Measurements from ENCODE around the gene MCRS1. TPM values are rescaled to one million over a fixed set of nuclear protein-coding genes. Genes with fewer than 3 reads are reported as not detected.

MCRS1 gene
- polyA plus RNA-seq, 1 experiment: 47.0 TPM

DNA sequence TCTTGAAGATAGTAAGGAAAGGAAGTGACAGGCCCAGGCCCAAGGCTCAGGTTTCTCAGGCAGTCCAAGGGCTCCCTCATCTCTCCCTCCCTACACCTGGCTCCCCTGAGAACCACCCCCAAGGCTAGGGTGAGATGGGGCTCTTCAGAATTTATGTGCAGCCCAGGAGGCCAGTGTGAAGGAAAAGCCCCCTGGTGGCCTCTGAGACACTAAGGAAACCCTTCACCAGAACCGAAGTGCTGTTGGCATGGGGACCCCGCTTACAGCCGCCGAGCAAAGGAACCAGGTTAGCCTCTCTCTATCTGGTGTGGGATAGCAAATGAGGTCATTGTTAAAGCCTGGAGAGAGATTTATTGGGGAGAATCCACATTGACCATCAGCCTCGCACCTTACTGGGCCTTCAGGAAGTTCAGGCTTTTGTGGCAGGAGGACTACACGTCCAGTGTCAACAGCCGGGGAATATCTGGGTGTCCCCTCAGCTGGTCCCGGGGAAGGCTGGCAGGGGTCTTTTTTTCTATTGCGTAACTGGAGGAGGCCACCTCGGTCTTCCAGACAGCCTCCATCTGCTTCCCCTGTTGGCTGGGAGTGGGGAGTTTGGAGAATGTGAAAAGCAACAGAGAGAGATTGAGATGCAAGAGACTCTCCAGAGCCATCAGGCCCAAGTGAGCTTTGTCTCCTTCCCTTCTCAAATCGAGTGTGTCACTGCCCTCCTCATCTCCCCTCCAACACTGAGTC, 19.4 kb upstream of the MCRS1 start:
- POLR2A ChIA-PET: no interaction called here
- CTCF ChIA-PET: no interaction called here
- no peak for DNase-seq (ENCODE audit: low read depth, low spot score)

DNA sequence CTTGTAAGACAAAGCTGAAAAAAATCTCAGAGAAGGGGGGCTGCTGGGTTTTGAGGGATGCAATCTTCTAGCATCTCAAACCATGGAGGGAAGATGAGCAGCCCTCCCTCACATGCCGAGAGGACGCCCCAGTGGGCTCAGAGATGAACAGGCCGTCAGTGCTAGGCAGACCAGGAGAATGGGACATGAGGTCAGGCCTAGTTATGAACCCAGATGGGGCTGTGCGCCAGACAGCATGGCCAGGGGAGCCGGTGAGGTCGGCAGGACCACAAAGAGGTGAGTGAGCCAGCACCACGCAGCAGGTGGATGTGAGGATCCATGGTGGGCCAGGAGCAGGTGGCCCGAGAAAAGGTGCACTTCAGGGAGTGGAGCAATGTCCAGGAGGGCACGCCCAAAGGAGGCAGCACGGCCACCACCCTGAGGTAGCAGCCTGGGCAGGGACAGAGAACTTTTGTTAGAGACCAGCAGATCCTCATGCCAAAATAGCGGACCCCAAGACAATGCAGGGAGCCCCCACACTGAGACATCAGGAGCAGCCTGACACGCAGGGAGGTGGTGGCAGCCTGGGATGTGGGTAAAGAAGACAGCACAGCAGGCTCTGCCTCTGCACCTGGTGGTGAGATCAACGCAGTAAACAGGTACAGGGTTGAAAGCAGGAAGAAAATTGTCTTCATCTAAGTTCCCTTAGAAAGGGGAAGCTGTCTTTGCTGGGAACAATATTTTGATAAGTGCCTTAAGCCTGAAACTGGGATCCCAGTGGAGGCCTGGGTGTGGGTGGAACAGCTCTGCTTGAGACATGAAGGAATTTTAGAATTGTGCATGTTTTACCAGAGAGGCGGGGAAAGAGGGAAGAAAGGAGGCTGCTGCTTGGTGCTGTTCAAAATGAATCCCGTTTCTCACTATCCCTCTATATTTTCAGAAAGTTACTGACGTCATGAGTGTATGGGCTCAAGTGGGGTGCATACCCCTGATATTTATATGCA, 17.8 kb upstream of the MCRS1 start:
- ChIA-PET POLR2A (interaction anchor here (0.5 kb wide), 1 partner anchor 385 kb away, joined by 3 read pairs; no protein-coding TSS in a partner anchor), CTCF (interaction anchor here (7.6 kb wide), 1 partner anchor 228 kb away, joined by 120 read pairs; no protein-coding TSS in a partner anchor)
- TF ChIP-seq CTCF (IDR thresholded peaks at IDR 0.05; ENCODE audit: low read depth, low read length): no peak
- Histone ChIP-seq H3K9me3 (ENCODE audit: control insufficient read depth, insufficient read depth, low read length) (no peaks in the 10 kb centered on the region), H3K27ac (ENCODE audit: low read depth, low read length) (no peak overlapping the region), H3K27me3 (ENCODE audit: control insufficient read depth, insufficient read depth, low read length) (no peaks in the 10 kb centered on the region), H3K4me3 (ENCODE audit: low read depth, low read length) (no peak overlapping the region)
- DNase-seq (ENCODE audit: low read depth, low spot score): no peak

More for the DNA sequence above, 19.4 kb upstream of the MCRS1 start:
- no peak overlapping the region for H3K4me3 ChIP-seq (ENCODE audit: low read depth, low read length)
- no peak for TF ChIP-seq CTCF (IDR thresholded peaks at IDR 0.05; ENCODE audit: low read depth, low read length)
- H3K27ac ChIP-seq (ENCODE audit: low read depth, low read length): no peak overlapping the region
- H3K9me3 ChIP-seq (ENCODE audit: control insufficient read depth, insufficient read depth, low read length): peaks cover 5% of the 10 kb centered on the region; the same call in 1 of the 2 replicates
- H3K27me3 ChIP-seq (ENCODE audit: control insufficient read depth, insufficient read depth, low read length): no peaks in the 10 kb centered on the region

- H3K9me3 ChIP-seq (ENCODE audit: control insufficient read depth, insufficient read depth, low read length): no peaks in the 10 kb centered on the region
- ChIA-PET POLR2A (no interaction called here), CTCF (interaction anchor here (7.6 kb wide), 1 partner anchor 227 kb away, joined by 120 read pairs; no protein-coding TSS in a partner anchor)
- no peak for DNase-seq (ENCODE audit: low read depth, low spot score)
- no peaks in the 10 kb centered on the region for H3K27me3 ChIP-seq (ENCODE audit: control insufficient read depth, insufficient read depth, low read length)
- no peak for TF ChIP-seq CTCF (IDR thresholded peaks at IDR 0.05; ENCODE audit: low read depth, low read length)
- H3K4me3 ChIP-seq (ENCODE audit: low read depth, low read length): no peak overlapping the region
- no peak overlapping the region for H3K27ac ChIP-seq (ENCODE audit: low read depth, low read length)
These were observed 16.6 kb upstream of the MCRS1 start for GRCh38 chr12:49584591-49584990.

DNA sequence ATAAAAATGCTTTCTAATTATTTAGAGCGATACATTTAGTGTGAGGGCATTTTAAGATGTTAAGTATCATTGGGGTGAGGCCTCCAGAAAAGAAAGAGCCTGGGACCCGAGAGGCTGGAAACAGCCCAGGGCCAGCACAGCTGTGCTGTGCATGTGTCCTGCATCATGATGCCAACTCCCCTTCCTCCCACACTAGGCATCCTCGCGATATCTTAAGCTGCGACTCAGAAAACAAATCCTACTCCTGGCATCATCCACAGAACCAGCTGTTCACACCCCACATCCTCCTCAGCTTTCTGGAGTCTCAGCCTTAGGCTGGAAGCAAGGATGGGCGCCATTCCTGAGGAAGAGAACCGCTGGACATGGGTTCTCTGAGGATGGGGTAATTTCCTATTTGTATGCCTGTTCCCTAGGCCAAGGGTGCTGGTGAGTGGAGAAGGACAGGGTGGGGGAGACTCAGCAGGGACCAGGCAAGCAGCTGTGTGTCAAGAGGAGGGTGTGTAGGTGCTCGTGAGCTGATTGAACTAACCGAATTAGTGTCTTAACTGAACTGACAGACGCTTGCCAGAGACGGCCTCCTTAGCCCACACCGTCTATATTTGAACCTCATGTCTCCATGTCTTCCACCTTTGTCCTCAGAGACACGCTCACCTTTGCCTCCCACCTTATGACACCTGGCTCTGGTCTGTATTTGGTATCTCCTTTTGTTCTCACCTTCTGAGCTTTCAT, 15.6 kb upstream of the MCRS1 start:
- POLR2A ChIA-PET: no interaction called here

More for the DNA sequence above, 15.6 kb upstream of the MCRS1 start:
- TF ChIP-seq CTCF (IDR thresholded peaks at IDR 0.05; ENCODE audit: low read depth, low read length): no peak
- DNase-seq (ENCODE audit: low read depth, low spot score): no peak
- CTCF ChIA-PET: interaction anchor here (0.9 to 7.6 kb wide), 5 partner anchors 40 to 294 kb away, joined by 3 to 120 read pairs (median 4); partner anchors contain the start of gene PRPF40B
- Histone ChIP-seq H3K9me3 (ENCODE audit: control insufficient read depth, insufficient read depth, low read length) (no peaks in the 10 kb centered on the region), H3K27ac (ENCODE audit: low read depth, low read length) (no peak overlapping the region), H3K4me3 (ENCODE audit: low read depth, low read length) (no peak overlapping the region), H3K27me3 (ENCODE audit: control insufficient read depth, insufficient read depth, low read length) (no peaks in the 10 kb centered on the region)

All from AG04450 (cell line).